Measurements from ENCODE around the gene SUSD4. TPM values are rescaled to one million over a fixed set of nuclear protein-coding genes. Genes with fewer than 3 reads are reported as not detected.

SUSD4 gene
- total and polyA plus RNA-seq, 2 of the 4 experiments (the other 2 are of a cell fraction) = 1.8 to 2.7 TPM

- dilution Hi-C loops (cut with HindIII; ENCODE audit: low sequenced_read_pairs, unreplicated experiment) = no loop called here
- H3K4me1 ChIP-seq (ENCODE audit: control insufficient read depth, insufficient read depth, low read length) = no peaks in the 10 kb centered on the region
- H3K79me1 ChIP-seq (ENCODE audit: low read depth in 1 of 2, low read length in 2 of 2) = no peaks in the 10 kb centered on the region
- no peak overlapping the region for H3K18ac ChIP-seq (ENCODE audit: low read depth, low read length)
- H3K27me3 ChIP-seq (ENCODE audit: control insufficient read depth, insufficient read depth, low read length) = peaks cover 28% of the 10 kb centered on the region
- POLR2A ChIA-PET (ENCODE audit: unreplicated experiment) = no interaction called here
- no peak overlapping the region for H2BK5ac ChIP-seq (ENCODE audit: low read depth, low read length, poor library complexity, severe bottlenecking)
- no peak overlapping the region for H2BK15ac ChIP-seq (ENCODE audit: low read depth, low read length)
- H4K91ac ChIP-seq (ENCODE audit: insufficient read depth, low read depth, low read length) = no peak overlapping the region
- H2AFZ ChIP-seq (replicated peaks; ENCODE audit: low read length, poor library complexity) = no peak overlapping the region
- no peak overlapping the region for H4K5ac ChIP-seq (ENCODE audit: low read depth, low read length)
- H3K9me1 ChIP-seq (ENCODE audit: insufficient read depth, low read length) = no peaks in the 10 kb centered on the region
- no peaks in the 10 kb centered on the region for H3K36me3 ChIP-seq (ENCODE audit: control insufficient read depth, insufficient read depth, low read length)
- no peak overlapping the region for H3K27ac ChIP-seq (ENCODE audit: insufficient read depth, low read length)
- intact Hi-C loops (cut with micrococcal nuclease) = no loop called here
- H3K23ac ChIP-seq (ENCODE audit: low read depth, low read length) = no peak overlapping the region
- H2AK5ac ChIP-seq (ENCODE audit: low read depth, low read length) = no peak overlapping the region
- in situ Hi-C loops (cut with MboI; ENCODE audit: low sequenced_read_pairs) = no loop called here
- DNase-seq (no peak), ATAC-seq (ENCODE audit: low read depth) (no peak)
- no peak overlapping the region for H3K4me2 ChIP-seq (ENCODE audit: low read depth, low read length)
- no peaks in the 10 kb centered on the region for H4K20me1 ChIP-seq (ENCODE audit: insufficient read depth, low read length)
- BruUV-seq (replicated peaks) = no TSS peak
- H3K9me3 ChIP-seq (ENCODE audit: control insufficient read depth, insufficient read depth, low read length) = no peaks in the 10 kb centered on the region
- H3K4me3 ChIP-seq (ENCODE audit: insufficient read depth, low read depth, low read length) = no peak overlapping the region
- no peak overlapping the region for H2BK120ac ChIP-seq (ENCODE audit: low read depth, low read length)
- no peak overlapping the region for H4K8ac ChIP-seq (ENCODE audit: low read depth in 2 of 2, low read length in 2 of 2)
- no peak overlapping the region for H2AK9ac ChIP-seq (replicated peaks; ENCODE audit: low read depth, low read length, poor library complexity)
- H3K14ac ChIP-seq (replicated peaks; ENCODE audit: low read depth, low read length) = no peak overlapping the region
- TF ChIP-seq NFE2L2 (IDR thresholded peaks at IDR 0.05; ENCODE audit: low read depth, low read length) (no peak), MXI1 (IDR thresholded peaks at IDR 0.05; ENCODE audit: borderline replicate concordance, low read depth, low read length) (no peak), CHD1 (IDR thresholded peaks at IDR 0.05; ENCODE audit: low read depth, low read length) (no peak), RCOR1 (IDR thresholded peaks at IDR 0.05; ENCODE audit: insufficient replicate concordance, low read length) (no peak), MAZ (IDR thresholded peaks at IDR 0.05; ENCODE audit: borderline replicate concordance, low read depth, low read length) (no peak), CTCF (conservative IDR thresholded peaks at IDR 0.05; ENCODE audit: low read depth, low read length) (no peak), ELK1 (IDR thresholded peaks at IDR 0.05; ENCODE audit: borderline replicate concordance, low read depth, low read length) (no peak), BHLHE40 (IDR thresholded peaks at IDR 0.05; ENCODE audit: low read depth, low read length) (no peak), RFX5 (IDR thresholded peaks at IDR 0.05; ENCODE audit: low read depth, low read length) (no peak), SMC3 (IDR thresholded peaks at IDR 0.05; ENCODE audit: low read depth, low read length) (no peak), RAD21 (IDR thresholded peaks at IDR 0.05; ENCODE audit: low read length) (no peak), FOS (IDR thresholded peaks at IDR 0.05; ENCODE audit: low read depth, low read length) (no peak), POLR2A (IDR thresholded peaks at IDR 0.05; ENCODE audit: low read depth, low read length) (no peak), CEBPB (IDR thresholded peaks at IDR 0.05; ENCODE audit: low read depth, low read length) (no peak), MAFK (IDR thresholded peaks at IDR 0.05; ENCODE audit: low read depth, low read length) (no peak), USF2 (IDR thresholded peaks at IDR 0.05; ENCODE audit: low read depth, low read length) (no peak)
- H2BK20ac ChIP-seq (ENCODE audit: low read depth, low read length) = no peak overlapping the region
- CTCF ChIA-PET = interaction anchor here (0.9 kb wide), 1 partner anchor 25 kb away, joined by 4 read pairs; no protein-coding TSS in a partner anchor
- H3K56ac ChIP-seq (ENCODE audit: extremely low read depth, insufficient read depth, low read length) = no peak overlapping the region
- H3K9ac ChIP-seq (ENCODE audit: low read depth, low read length) = no peak overlapping the region
- no CpG with 5 or more reads among the region's 5 CpGs for WGBS, 2 experiments (ENCODE audit: extremely low coverage in 2 of 2, insufficient read length in 1 of 2)
- H3K4ac ChIP-seq (ENCODE audit: low read depth, low read length) = no peak overlapping the region
Observed at GRCh38 chr1:223180731-223181321, 183.2 kb downstream of the SUSD4 start.
